WTC11 (cell line): Measurements from ENCODE around the gene GP9. TPM values are rescaled to one million over a fixed set of nuclear protein-coding genes. Genes with fewer than 3 reads are reported as not detected.

Experiments used
- ATAC-seq: fragments of 200-7000 bp; cut with Tn5 transposase; 2 replicates; pipeline ENCODE4 v1.10.0; 2021; ENCODE audit warnings: mild to moderate bottlenecking, moderate library complexity
- CTCF ChIA-PET: fragments of 300-600 bp; sonication (Branson Sonifier 250); formaldehyde crosslinking; loops from one replicate; lab custom pipeline; 2021; ENCODE audit warnings: antibody characterized with exemption; lab: Charles Lee
- POLR2A ChIA-PET: fragments of 350-600 bp; sonication (Branson Sonifier 250); formaldehyde crosslinking; loops from one replicate; lab custom pipeline; 2021; ENCODE audit warnings: antibody characterized with exemption; lab: Charles Lee
- DNase-seq: peaks from one replicate; pipeline ENCODE4 v3.0.0; 2021; ENCODE audit warnings: low spot score
- H3K27ac Mint-ChIP-seq: 2 replicates; pipeline ENCODE4 v1.8.0; 2021; ENCODE audit warnings: mixed read lengths
- H3K27me3 Mint-ChIP-seq: 2 replicates; pipeline ENCODE4 v1.8.0; 2021; ENCODE audit warnings: low read depth, mild to moderate bottlenecking, moderate library complexity, mixed read lengths
- H3K36me3 Mint-ChIP-seq: 2 replicates; pipeline ENCODE4 v1.8.0; 2021; ENCODE audit warnings: mixed read lengths
- H3K4me1 Mint-ChIP-seq: 2 replicates; pipeline ENCODE4 v1.8.0; 2022; ENCODE audit warnings: mixed read lengths
- H3K4me3 Mint-ChIP-seq: 2 replicates; pipeline ENCODE4 v1.8.0; 2021; ENCODE audit warnings: mild to moderate bottlenecking, moderate library complexity, mixed read lengths
- H3K9me3 Mint-ChIP-seq: 2 replicates; pipeline ENCODE4 v1.8.0; 2021; ENCODE audit warnings: mixed read lengths
- ERG ChIP-seq: fragments of 250-450 bp; sonication (Bioruptor Pico); IDR thresholded peaks from 2 replicates; pipeline ENCODE4 v1.8.0; 2021; ENCODE audit warnings: mild to moderate bottlenecking
- ESRRA ChIP-seq: sonication (generic); formaldehyde crosslinking; IDR thresholded peaks from 2 replicates; pipeline ENCODE4 v1.8.1; 2022; ENCODE audit warnings: mild to moderate bottlenecking, missing genetic modification reagents, borderline replicate concordance
- FOXJ3 ChIP-seq: sonication (generic); formaldehyde crosslinking; IDR thresholded peaks from 2 replicates; pipeline ENCODE4 v1.9.0; 2021; ENCODE audit warnings: missing genetic modification reagents, mild to moderate bottlenecking, borderline replicate concordance
- FOXP1 ChIP-seq: sonication (generic); formaldehyde crosslinking; IDR thresholded peaks from 2 replicates; pipeline ENCODE4 v1.8.0; 2022; ENCODE audit warnings: missing genetic modification reagents, mild to moderate bottlenecking, moderate library complexity, borderline replicate concordance
- HMGA2 ChIP-seq: fragments of 250-450 bp; sonication (Bioruptor Pico); IDR thresholded peaks from 2 replicates; pipeline ENCODE4 v1.4.0; 2021; ENCODE audit warnings: mild to moderate bottlenecking, moderate library complexity
- IRF2 ChIP-seq: sonication (generic); formaldehyde crosslinking; IDR thresholded peaks from 2 replicates; pipeline ENCODE4 v1.8.0; 2022; ENCODE audit warnings: low read depth, missing genetic modification reagents, borderline replicate concordance
- JAZF1 ChIP-seq: fragments of 250-450 bp; sonication (Bioruptor Pico); IDR thresholded peaks from 2 replicates; pipeline ENCODE4 v1.9.0; 2021; ENCODE audit warnings: moderate library complexity, mild to moderate bottlenecking, inconsistent platforms
- OVOL2 ChIP-seq: fragments of 250-450 bp; sonication (Bioruptor Pico); IDR thresholded peaks from 2 replicates; pipeline ENCODE4 v1.9.0; 2021; ENCODE audit warnings: mild to moderate bottlenecking, borderline replicate concordance
- PREB ChIP-seq: sonication (generic); formaldehyde crosslinking; IDR thresholded peaks from 2 replicates; pipeline ENCODE4 v1.8.1; 2022; ENCODE audit warnings: mild to moderate bottlenecking, missing genetic modification reagents, moderate library complexity, borderline replicate concordance
- SOX15 ChIP-seq: fragments of 250-450 bp; sonication (Bioruptor Pico); IDR thresholded peaks from 2 replicates; pipeline ENCODE4 v1.9.0; 2021; ENCODE audit warnings: mild to moderate bottlenecking
- SP1 ChIP-seq: sonication (generic); formaldehyde crosslinking; conservative IDR thresholded peaks from 2 replicates; pipeline ENCODE4 v1.8.1; 2022; ENCODE audit warnings: missing genetic modification reagents
- USF2 ChIP-seq: sonication (generic); formaldehyde crosslinking; IDR thresholded peaks from 2 replicates; pipeline ENCODE4 v1.8.1; 2023; ENCODE audit warnings: mild to moderate bottlenecking, missing genetic modification reagents, moderate library complexity
- ZBTB43 ChIP-seq: sonication (generic); formaldehyde crosslinking; IDR thresholded peaks from 2 replicates; pipeline ENCODE4 v1.8.1; 2023; ENCODE audit warnings: mild to moderate bottlenecking, missing genetic modification reagents
- ZMAT4 ChIP-seq: fragments of 250-450 bp; sonication (Bioruptor Pico); IDR thresholded peaks from 2 replicates; pipeline ENCODE4 v1.9.0; 2021; ENCODE audit warnings: mild to moderate bottlenecking
- ZNF219 ChIP-seq: sonication (generic); formaldehyde crosslinking; IDR thresholded peaks from 2 replicates; pipeline ENCODE4 v1.8.0; 2023; ENCODE audit warnings: missing genetic modification reagents, mild to moderate bottlenecking, borderline replicate concordance
- ZNF263 ChIP-seq: sonication (generic); formaldehyde crosslinking; IDR thresholded peaks from 2 replicates; pipeline ENCODE4 v1.8.1; 2022; ENCODE audit warnings: low read depth, mild to moderate bottlenecking, moderate library complexity, missing genetic modification reagents
- ZNF425 ChIP-seq: fragments of 250-450 bp; sonication (Bioruptor Pico); conservative IDR thresholded peaks from 2 replicates; pipeline ENCODE4 v1.9.0; 2021; ENCODE audit warnings: mild to moderate bottlenecking
- total RNA-seq: library from RNA; stranded (reverse); gene quantifications from 3 replicates; pipeline ENCODE4 v1.2.3, GENCODE V29; 2021

Gene GP9
- total RNA-seq, 1 experiment from 2014 or later: not detected

- DNase-seq: no peak
- H3K27me3 Mint-ChIP-seq: no peaks in the 10 kb centered on the region
- peaks cover 4% of the 10 kb centered on the region for H3K9me3 Mint-ChIP-seq
- CTCF ChIA-PET: interaction anchor here (0.5 to 1.1 kb wide), 3 partner anchors 48 to 277 kb away, joined by 3 to 5 read pairs (median 3); no protein-coding TSS in a partner anchor
- no peaks in the 10 kb centered on the region for H3K4me1 Mint-ChIP-seq
- no peak for ATAC-seq
- peaks cover 5% of the 10 kb centered on the region for H3K36me3 Mint-ChIP-seq
- TF ChIP-seq ERG (CRISPR knock-in tag): no peak
- TF ChIP-seq JAZF1 (CRISPR knock-in tag): no peak
- no peak for TF ChIP-seq IRF2 (CRISPR knock-in tag)
- no peak overlapping the region for H3K4me3 Mint-ChIP-seq
- H3K27ac Mint-ChIP-seq: peak overlapping the region; percentile 26
- POLR2A ChIA-PET: no interaction called here
Measured at GRCh38 chr3:129101370-129102138, 41.0 kb downstream of the GP9 start.

- no peak for DNase-seq
- no peaks in the 10 kb centered on the region for H3K4me1 Mint-ChIP-seq
- TF ChIP-seq FOXJ3: no peak
- no peak for TF ChIP-seq OVOL2 (CRISPR knock-in tag)
- no peak for TF ChIP-seq SP1 (CRISPR knock-in tag)
- no peak for TF ChIP-seq FOXP1 (CRISPR knock-in tag)
- no peak for TF ChIP-seq USF2 (CRISPR knock-in tag)
- TF ChIP-seq ZBTB43 (CRISPR knock-in tag): no peak
- no peak for TF ChIP-seq PREB (CRISPR knock-in tag)
- TF ChIP-seq ZMAT4 (CRISPR knock-in tag): no peak
- no peak for TF ChIP-seq JAZF1 (CRISPR knock-in tag)
- TF ChIP-seq HMGA2 (CRISPR knock-in tag): no peak
- TF ChIP-seq ZNF263 (CRISPR knock-in tag): no peak
- TF ChIP-seq ESRRA (CRISPR knock-in tag): no peak
- no peak for TF ChIP-seq ZNF219 (CRISPR knock-in tag)
- no peak for TF ChIP-seq SOX15 (CRISPR knock-in tag)
- TF ChIP-seq ZNF425 (CRISPR knock-in tag): no peak
- TF ChIP-seq, all 79 proteins: peak for 0
- Mint-ChIP-seq H3K9me3 (peaks cover 2% of the 10 kb centered on the region), H3K27me3 (no peaks in the 10 kb centered on the region), H3K4me3 (no peak overlapping the region), H3K27ac (peak overlapping the region; percentile 53; the same call in 1 of the 2 replicates), H3K36me3 (peaks cover 2% of the 10 kb centered on the region)
- ChIA-PET POLR2A (no interaction called here), CTCF (interaction anchor here (1.2 to 1.4 kb wide), 2 partner anchors 133 to 142 kb away, joined by 4 to 6 read pairs; no protein-coding TSS in a partner anchor)
- ATAC-seq: no peak
Measured at GRCh38 chr3:129103296-129103695, 42.7 kb downstream of the GP9 start.
